ENCODE measurements around the gene BNC2.

Gene BNC2

GRCh38 chr9:16612627-16613026 lies 257.8 kb downstream of the BNC2 start:
- TF ChIP-seq RAD21 (IDR thresholded peaks at IDR 0.05; ENCODE audit: low read depth), result no peak
- TF ChIP-seq TAF1 (IDR thresholded peaks at IDR 0.05; ENCODE audit: low read depth), result no peak
- TF ChIP-seq ZBTB7A (IDR thresholded peaks at IDR 0.05; ENCODE audit: low read depth), result no peak
- no peak for TF ChIP-seq TEAD4 (IDR thresholded peaks at IDR 0.05)
- no peak for TF ChIP-seq FOXM1 (IDR thresholded peaks at IDR 0.05; ENCODE audit: borderline replicate concordance, low read depth)
- TF ChIP-seq NFIC (IDR thresholded peaks at IDR 0.05), result no peak
- no peak for TF ChIP-seq CEBPB (IDR thresholded peaks at IDR 0.05)
- no peak for TF ChIP-seq USF1 (IDR thresholded peaks at IDR 0.05)
- TF ChIP-seq YY1 (IDR thresholded peaks at IDR 0.05; ENCODE audit: low read depth), result no peak
- no peak for TF ChIP-seq REST (IDR thresholded peaks at IDR 0.05; ENCODE audit: low read depth)
- TF ChIP-seq CREB1 (IDR thresholded peaks at IDR 0.05; ENCODE audit: low read depth), result no peak
- no peak for TF ChIP-seq MAX (IDR thresholded peaks at IDR 0.05)
- no peak for TF ChIP-seq EP300 (IDR thresholded peaks at IDR 0.05; ENCODE audit: borderline replicate concordance)
- no peak for TF ChIP-seq EGR1 (IDR thresholded peaks at IDR 0.05)
- no peak for TF ChIP-seq TCF12 (IDR thresholded peaks at IDR 0.05; ENCODE audit: low read depth)

GRCh38 chr9:16611983-16612382 lies 258.5 kb downstream of the BNC2 start:
- no peak for TF ChIP-seq MAX (IDR thresholded peaks at IDR 0.05)
- no peak for TF ChIP-seq EGR1 (IDR thresholded peaks at IDR 0.05)
- no peak for TF ChIP-seq YY1 (IDR thresholded peaks at IDR 0.05; ENCODE audit: low read depth)
- TF ChIP-seq TAF1 (IDR thresholded peaks at IDR 0.05; ENCODE audit: low read depth), result no peak
- no peak for TF ChIP-seq EP300 (IDR thresholded peaks at IDR 0.05; ENCODE audit: borderline replicate concordance)

- TF ChIP-seq CREB1 (IDR thresholded peaks at IDR 0.05; ENCODE audit: low read depth) (no peak), MAX (IDR thresholded peaks at IDR 0.05) (no peak), FOXM1 (IDR thresholded peaks at IDR 0.05; ENCODE audit: borderline replicate concordance, low read depth) (no peak), RAD21 (IDR thresholded peaks at IDR 0.05; ENCODE audit: low read depth) (no peak), YY1 (IDR thresholded peaks at IDR 0.05; ENCODE audit: low read depth) (no peak), NFIC (IDR thresholded peaks at IDR 0.05) (no peak), TAF1 (IDR thresholded peaks at IDR 0.05; ENCODE audit: low read depth) (no peak), EGR1 (IDR thresholded peaks at IDR 0.05) (no peak), CEBPB (IDR thresholded peaks at IDR 0.05) (no peak), EP300 (IDR thresholded peaks at IDR 0.05; ENCODE audit: borderline replicate concordance) (no peak), REST (IDR thresholded peaks at IDR 0.05; ENCODE audit: low read depth) (no peak), TCF12 (IDR thresholded peaks at IDR 0.05; ENCODE audit: low read depth) (no peak), ZBTB7A (IDR thresholded peaks at IDR 0.05; ENCODE audit: low read depth) (no peak), USF1 (IDR thresholded peaks at IDR 0.05) (no peak), TEAD4 (IDR thresholded peaks at IDR 0.05) (no peak)
Measured at GRCh38 chr9:16611001-16611400, 259.5 kb downstream of the BNC2 start.

GRCh38 chr9:16610538-16610937 lies 259.9 kb downstream of the BNC2 start:
- TF ChIP-seq EGR1 (IDR thresholded peaks at IDR 0.05) (no peak), EP300 (IDR thresholded peaks at IDR 0.05; ENCODE audit: borderline replicate concordance) (no peak), YY1 (IDR thresholded peaks at IDR 0.05; ENCODE audit: low read depth) (no peak), NFIC (IDR thresholded peaks at IDR 0.05) (no peak), TEAD4 (IDR thresholded peaks at IDR 0.05) (no peak), USF1 (IDR thresholded peaks at IDR 0.05) (no peak), MAX (IDR thresholded peaks at IDR 0.05) (no peak), CEBPB (IDR thresholded peaks at IDR 0.05) (no peak), TCF12 (IDR thresholded peaks at IDR 0.05; ENCODE audit: low read depth) (no peak), ZBTB7A (IDR thresholded peaks at IDR 0.05; ENCODE audit: low read depth) (no peak), REST (IDR thresholded peaks at IDR 0.05; ENCODE audit: low read depth) (no peak), RAD21 (IDR thresholded peaks at IDR 0.05; ENCODE audit: low read depth) (no peak), CREB1 (IDR thresholded peaks at IDR 0.05; ENCODE audit: low read depth) (no peak), FOXM1 (IDR thresholded peaks at IDR 0.05; ENCODE audit: borderline replicate concordance, low read depth) (no peak), TAF1 (IDR thresholded peaks at IDR 0.05; ENCODE audit: low read depth) (no peak)

Data from Ishikawa (cell line).